PFSK-1 (cell line): ENCODE measurements around the gene ZNF22.

ENCODE experiments used
- POLR2AphosphoS5 ChIP-seq: IDR thresholded peaks from 2 replicates; pipeline ENCODE4 v1.6.1; 2012; ENCODE audit warnings: low read depth, mild to moderate bottlenecking, control low read depth, low read length, moderate library complexity
- SIN3A ChIP-seq: IDR thresholded peaks from 2 replicates; pipeline ENCODE4 v1.6.1; 2012; ENCODE audit warnings: mild to moderate bottlenecking, low read length, moderate library complexity, borderline replicate concordance; ENCODE audit not compliant: insufficient read depth
- TAF1 ChIP-seq: IDR thresholded peaks from 2 replicates; pipeline ENCODE4 v1.6.1; 2012; ENCODE audit warnings: low read length, control low read depth, borderline replicate concordance; ENCODE audit not compliant: insufficient read depth
- TF ChIP-seq, protein P1 (sequence below), 2 experiments: IDR thresholded peaks; 2 replicates each; pipeline versions ENCODE4 v1.6.1 to v1.8.0; 2011 to 2012; ENCODE audit warnings: low read depth in 2 of 2, low read length in 2 of 2, control low read depth in 1 of 2, inconsistent platforms in 1 of 2, mild to moderate bottlenecking in 1 of 2, moderate library complexity in 1 of 2; ENCODE audit not compliant: insufficient read depth in 1 of 2

DNA sequence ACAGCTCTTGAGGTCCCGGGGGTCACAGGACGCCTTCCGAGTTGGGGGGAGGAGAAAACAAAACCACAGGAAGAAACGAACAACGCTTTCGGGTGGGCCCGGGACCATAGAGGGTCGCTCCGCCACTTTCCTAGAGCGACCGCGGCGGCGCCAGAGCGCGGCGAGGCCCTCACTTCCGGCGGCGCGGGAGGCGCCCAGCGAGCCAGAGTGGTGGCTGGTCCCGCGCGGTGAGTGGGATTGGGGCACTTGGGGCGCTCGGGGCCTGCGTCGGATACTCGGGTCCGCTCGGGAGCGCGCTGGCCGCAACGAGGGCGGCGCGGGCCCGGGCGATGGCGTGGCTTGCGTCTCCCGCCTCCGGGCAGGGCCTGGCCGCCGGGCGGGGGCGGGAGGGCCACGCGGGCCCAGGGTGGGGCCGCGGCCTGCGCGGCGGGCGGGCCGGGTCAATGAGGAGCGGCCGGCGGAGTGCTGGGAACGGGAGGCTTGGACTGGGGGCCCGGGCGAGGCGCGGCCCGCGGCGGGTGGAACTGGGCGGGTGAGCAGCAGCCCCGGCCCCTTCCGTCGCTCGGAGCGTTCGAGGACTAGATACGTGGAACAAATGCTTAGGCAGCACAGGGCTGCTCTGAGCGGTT, at the start of gene ZNF22:
- TF ChIP-seq POLR2AphosphoS5 (peak; percentile 67), SIN3A (peak; percentile 74; the same call in 1 of the 2 replicates), TAF1 (peak; percentile 85; the same call in 1 of the 2 replicates)
- TF ChIP-seq, protein P1, sequence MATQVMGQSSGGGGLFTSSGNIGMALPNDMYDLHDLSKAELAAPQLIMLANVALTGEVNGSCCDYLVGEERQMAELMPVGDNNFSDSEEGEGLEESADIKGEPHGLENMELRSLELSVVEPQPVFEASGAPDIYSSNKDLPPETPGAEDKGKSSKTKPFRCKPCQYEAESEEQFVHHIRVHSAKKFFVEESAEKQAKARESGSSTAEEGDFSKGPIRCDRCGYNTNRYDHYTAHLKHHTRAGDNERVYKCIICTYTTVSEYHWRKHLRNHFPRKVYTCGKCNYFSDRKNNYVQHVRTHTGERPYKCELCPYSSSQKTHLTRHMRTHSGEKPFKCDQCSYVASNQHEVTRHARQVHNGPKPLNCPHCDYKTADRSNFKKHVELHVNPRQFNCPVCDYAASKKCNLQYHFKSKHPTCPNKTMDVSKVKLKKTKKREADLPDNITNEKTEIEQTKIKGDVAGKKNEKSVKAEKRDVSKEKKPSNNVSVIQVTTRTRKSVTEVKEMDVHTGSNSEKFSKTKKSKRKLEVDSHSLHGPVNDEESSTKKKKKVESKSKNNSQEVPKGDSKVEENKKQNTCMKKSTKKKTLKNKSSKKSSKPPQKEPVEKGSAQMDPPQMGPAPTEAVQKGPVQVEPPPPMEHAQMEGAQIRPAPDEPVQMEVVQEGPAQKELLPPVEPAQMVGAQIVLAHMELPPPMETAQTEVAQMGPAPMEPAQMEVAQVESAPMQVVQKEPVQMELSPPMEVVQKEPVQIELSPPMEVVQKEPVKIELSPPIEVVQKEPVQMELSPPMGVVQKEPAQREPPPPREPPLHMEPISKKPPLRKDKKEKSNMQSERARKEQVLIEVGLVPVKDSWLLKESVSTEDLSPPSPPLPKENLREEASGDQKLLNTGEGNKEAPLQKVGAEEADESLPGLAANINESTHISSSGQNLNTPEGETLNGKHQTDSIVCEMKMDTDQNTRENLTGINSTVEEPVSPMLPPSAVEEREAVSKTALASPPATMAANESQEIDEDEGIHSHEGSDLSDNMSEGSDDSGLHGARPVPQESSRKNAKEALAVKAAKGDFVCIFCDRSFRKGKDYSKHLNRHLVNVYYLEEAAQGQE (IDR thresholded peaks at IDR 0.05; ENCODE audit: insufficient read depth in 1 of 2, low read depth in 2 of 2, low read length in 2 of 2): peak in 1 of 2 experiments; percentile 53; a peak in 1 of 4 replicates
